Transverse colon (tissue), 4 donors: ENCODE measurements around the gene MRPL24. TPM values are rescaled to one million over a fixed set of nuclear protein-coding genes. Genes with fewer than 3 reads are reported as not detected.

ENCODE experiments used
- DNase-seq: peaks from one replicate; pipeline ENCODE4 v3.0.0-alpha.2; 2019
- H3K27ac ChIP-seq, 4 donors: fragments of 200-600 bp; sonication (generic); 2 replicates each; pipeline ENCODE4 v1.5.1; 2016 to 2018; ENCODE audit warnings: inconsistent platforms in 4 of 4
- H3K27me3 ChIP-seq: fragments of 200-600 bp; sonication (generic); 2 replicates; pipeline ENCODE4 v1.5.1; 2017; ENCODE audit warnings: inconsistent platforms
- H3K36me3 ChIP-seq, 4 donors: fragments of 200-600 bp; sonication (generic); 2 replicates each; pipeline ENCODE4 v1.5.1; 2017 to 2019; ENCODE audit warnings: inconsistent platforms in 4 of 4
- H3K4me1 ChIP-seq, 4 donors: fragments of 200-600 bp; sonication (generic); 2 replicates each; pipeline ENCODE4 v1.5.1; 2017 to 2020; ENCODE audit warnings: inconsistent platforms in 4 of 4
- H3K4me3 ChIP-seq, 4 donors: fragments of 200-600 bp; sonication (generic); 1 replicate in 1 of 4; 2 replicates in 3 of 4; pipeline versions ENCODE4 v1.5.1 to v1.6.1; 2017 to 2019; ENCODE audit warnings: inconsistent platforms in 4 of 4
- H3K9me3 ChIP-seq, 2 donors: fragments of 200-600 bp; sonication (generic); 2 replicates each; pipeline ENCODE4 v1.5.1; 2017 to 2019; ENCODE audit warnings: inconsistent platforms in 2 of 2
- CTCF ChIP-seq, 5 experiments: fragments of 200-600 bp in 3 of 5; fragments of 450-650 bp in 2 of 5; sonication (generic) in 3 of 5; IDR thresholded peaks; 1 replicate in 2 of 5; 2 replicates in 3 of 5; pipeline ENCODE4 v1.5.1; 2016 to 2017; ENCODE audit warnings: antibody characterized with exemption in 5 of 5, inconsistent platforms in 3 of 5, mild to moderate bottlenecking in 2 of 5, moderate library complexity in 1 of 5
- EP300 ChIP-seq: sonication (generic); formaldehyde crosslinking; IDR thresholded peaks from one replicate; pipeline ENCODE4 v1.6.1; 2017; ENCODE audit warnings: antibody characterized with exemption, low read depth
- POLR2A ChIP-seq: fragments of 450-650 bp; IDR thresholded peaks from one replicate; pipeline ENCODE4 v1.6.1; 2016; ENCODE audit warnings: antibody characterized with exemption, mild to moderate bottlenecking, moderate library complexity
- POLR2AphosphoS5 ChIP-seq, 3 donors: sonication (generic); formaldehyde crosslinking; IDR thresholded peaks; one replicate each; pipeline ENCODE4 v1.6.1; 2016; ENCODE audit warnings: antibody characterized with exemption in 3 of 3
- WGBS, 2 donors: methylation state at CpG; one replicate each; pipeline ENCODE4 v1.1.5; 2018; ENCODE audit warnings: low coverage in 1 of 2; 5-methylcytosine and 5-hydroxymethylcytosine counted together
- in situ Hi-C, 4 donors: fragments of 200-750 bp; cut with MboI; loops; one replicate each; pipeline versions ENCODE4 v1.15.0 to v1.15.1; 2017; ENCODE audit warnings: low sequenced_read_pairs in 3 of 4, low pct_ligation_motif_present in 1 of 4, low pct_unique_long_range_greater_than_20kb in 1 of 4
- intact Hi-C: fragments of 100-400 bp; cut with DNase I; formaldehyde crosslinking; loops from one replicate; pipeline ENCODE4 v1.15.1; 2023; ENCODE audit warnings: low total_unique reads
- total RNA-seq, 4 donors: library from RNA; depleted of rRNA; stranded (reverse); fragments of >200 nt; gene quantifications; one replicate each; pipeline ENCODE4 v1.1.0, GENCODE V29; 2016

Gene MRPL24
- total RNA-seq, 4 donors from 2014 or later: 6.8 to 44.9 (median 37.1) TPM

GRCh38 chr1:156704930-156705320 is 36.0 kb downstream of the MRPL24 start:
- intact Hi-C loops: no loop called here
- peak overlapping the region; percentile 12 to 54 (median 29) for H3K4me3 ChIP-seq
- DNase-seq: peak; percentile 33
- no peaks in the 10 kb centered on the region for H3K9me3 ChIP-seq
- TF ChIP-seq CTCF (IDR thresholded peaks at IDR 0.05) (no peak), POLR2AphosphoS5 (IDR thresholded peaks at IDR 0.05) (no peak), POLR2A (no peak), EP300 (no peak)
- H3K27ac ChIP-seq: peak overlapping the region in 2 of 4 donors; percentile 67 to 74
- in situ Hi-C loops: loop anchor here in 1 of 4 donors (10.0 kb wide), 1 partner anchor 160 kb away; the partner anchor contains the start of gene NTRK1
- no peaks in the 10 kb centered on the region for H3K36me3 ChIP-seq
- 1% methylated on average over 21 of the region's 29 CpGs; no CpG with 5 or more reads in 1 of the 2 donors for WGBS, 2 donors
- peaks cover 54% of the 10 kb centered on the region for H3K27me3 ChIP-seq
- H3K4me1 ChIP-seq: peaks cover 27 to 44% (median 34%) of the 10 kb centered on the region in 4 donors

GRCh38 chr1:156704166-156704711 is 36.6 kb downstream of the MRPL24 start:
- H3K36me3 ChIP-seq: no peaks in the 10 kb centered on the region
- no peak for DNase-seq
- intact Hi-C loops (no loop called here), in situ Hi-C loops (loop anchor here in 1 of 4 donors (10.0 kb wide), 1 partner anchor 161 kb away; the partner anchor contains the start of gene NTRK1)
- WGBS, 2 donors: 54% methylated on average over 10 of the region's 10 CpGs; no CpG with 5 or more reads in 1 of the 2 donors
- TF ChIP-seq POLR2AphosphoS5 (IDR thresholded peaks at IDR 0.05): no peak
- no peak for TF ChIP-seq CTCF (IDR thresholded peaks at IDR 0.05)
- peaks cover 56% of the 10 kb centered on the region for H3K27me3 ChIP-seq
- H3K4me3 ChIP-seq: no peak overlapping the region
- H3K4me1 ChIP-seq: peaks cover 23 to 37% (median 28%) of the 10 kb centered on the region in 4 donors
- no peaks in the 10 kb centered on the region for H3K9me3 ChIP-seq
- H3K27ac ChIP-seq: no peak overlapping the region

DNA sequence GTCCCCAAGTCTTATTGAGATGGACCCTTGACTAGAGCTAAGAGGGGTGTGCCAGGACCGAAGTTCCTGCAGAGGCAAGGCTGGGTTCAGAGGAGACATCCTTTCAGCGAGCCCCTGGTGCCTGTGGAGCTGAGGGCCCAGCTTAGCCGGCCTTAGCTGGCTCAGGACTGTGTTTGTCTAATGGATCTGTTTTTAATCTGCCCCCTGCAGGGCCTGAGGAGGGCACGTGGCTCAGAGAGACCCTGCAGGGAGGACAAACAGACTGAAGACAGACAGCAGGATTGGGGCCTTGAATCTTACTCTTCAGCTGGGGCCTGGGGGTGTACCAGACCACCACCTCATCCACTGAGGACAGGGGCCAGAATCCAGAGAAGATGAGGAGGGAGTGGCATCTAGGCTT is 37.1 kb downstream of the MRPL24 start:
- intact Hi-C loops (no loop called here), in situ Hi-C loops (loop anchor here in 1 of 4 donors (10.0 kb wide), 1 partner anchor 161 kb away; the partner anchor contains the start of gene NTRK1)
- WGBS, 2 donors: 38% methylated on average over 4 of the region's 4 CpGs; no CpG with 5 or more reads in 1 of the 2 donors
- no peaks in the 10 kb centered on the region for H3K36me3 ChIP-seq
- DNase-seq: no peak
- TF ChIP-seq EP300 (no peak), POLR2A (no peak), POLR2AphosphoS5 (IDR thresholded peaks at IDR 0.05) (no peak), CTCF (IDR thresholded peaks at IDR 0.05) (no peak)
- H3K4me3 ChIP-seq: no peak overlapping the region
- H3K9me3 ChIP-seq: no peaks in the 10 kb centered on the region
- no peak overlapping the region for H3K27ac ChIP-seq
- peaks cover 23 to 36% (median 28%) of the 10 kb centered on the region in 4 donors for H3K4me1 ChIP-seq
- H3K27me3 ChIP-seq: peaks cover 56% of the 10 kb centered on the region

GRCh38 chr1:156703336-156703735 is 37.6 kb downstream of the MRPL24 start:
- intact Hi-C loops (no loop called here), in situ Hi-C loops (loop anchor here in 1 of 4 donors (10.0 kb wide), 1 partner anchor 161 kb away; the partner anchor contains the start of gene NTRK1)
- H3K27me3 ChIP-seq: peaks cover 56% of the 10 kb centered on the region
- no peaks in the 10 kb centered on the region for H3K36me3 ChIP-seq
- no peak for DNase-seq
- peaks cover 23 to 36% (median 28%) of the 10 kb centered on the region in 4 donors for H3K4me1 ChIP-seq
- TF ChIP-seq EP300 (no peak), POLR2AphosphoS5 (IDR thresholded peaks at IDR 0.05) (no peak), CTCF (IDR thresholded peaks at IDR 0.05) (no peak), POLR2A (no peak)
- no peak overlapping the region for H3K27ac ChIP-seq
- no peaks in the 10 kb centered on the region for H3K9me3 ChIP-seq
- 66% methylated on average over 4 of the region's 4 CpGs; no CpG with 5 or more reads in 1 of the 2 donors for WGBS, 2 donors
- H3K4me3 ChIP-seq: no peak overlapping the region
